H1 (cell line): ENCODE results near the gene KEL. TPM values are rescaled to one million over a fixed set of nuclear protein-coding genes. Genes with fewer than 3 reads are reported as not detected.

Source experiments
- CTCF ChIA-PET: fragments of 300-600 bp; sonication (Branson Sonifier 250); formaldehyde crosslinking; loops from one replicate; lab custom pipeline; 2021; ENCODE audit not compliant: partially characterized antibody; lab: Charles Lee
- POLR2A ChIA-PET: fragments of 300-600 bp; sonication (Branson Sonifier 250); formaldehyde crosslinking; loops from one replicate; lab custom pipeline; 2021; ENCODE audit warnings: inconsistent platforms; ENCODE audit not compliant: partially characterized antibody; lab: Charles Lee
- DNase-seq, 2 experiments: peaks; one replicate each; pipeline versions ENCODE4 v3.0.0 to v3.0.0-alpha.2; 2010 to 2022; ENCODE audit warnings: low spot score in 2 of 2, low read depth in 1 of 2, mixed read lengths in 1 of 2
- FAIRE-seq: peaks from 2 replicates; lab custom pipeline; 2011; peaks lifted over from hg19 to GRCh38; lab: Jason Lieb, UNC
- H2AFZ ChIP-seq: 2 replicates; pipeline ENCODE4 v1.8.1; 2012; ENCODE audit warnings: low read length, inconsistent platforms
- H2AK5ac ChIP-seq: 2 replicates; pipeline ENCODE4 v1.6.1; 2013; ENCODE audit warnings: low read depth, low read length
- H2BK120ac ChIP-seq: replicated peaks from 2 replicates; pipeline ENCODE3; 2013; ENCODE audit warnings: low read depth, low read length, inconsistent platforms
- H2BK12ac ChIP-seq: 2 replicates; pipeline ENCODE4 v1.6.1; 2013; ENCODE audit warnings: low read depth, low read length
- H2BK15ac ChIP-seq: 2 replicates; pipeline ENCODE4 v1.6.1; 2013; ENCODE audit warnings: low read length
- H2BK20ac ChIP-seq: 2 replicates; pipeline ENCODE4 v1.6.1; 2013; ENCODE audit warnings: low read length
- H2BK5ac ChIP-seq: 2 replicates; pipeline ENCODE4 v1.6.1; 2013; ENCODE audit warnings: low read depth, low read length
- H3K14ac ChIP-seq: 2 replicates; pipeline ENCODE4 v1.6.1; 2013; ENCODE audit warnings: inconsistent platforms; ENCODE audit not compliant: insufficient read length
- H3K18ac ChIP-seq: 2 replicates; pipeline ENCODE4 v1.6.1; 2013; ENCODE audit warnings: low read length; ENCODE audit errors: extremely low read depth
- H3K23ac ChIP-seq: 2 replicates; pipeline ENCODE4 v1.6.1; 2013; ENCODE audit warnings: inconsistent platforms; ENCODE audit not compliant: insufficient read length
- H3K23me2 ChIP-seq: 2 replicates; pipeline ENCODE4 v1.6.1; 2013; ENCODE audit warnings: low read depth, low read length
- H3K27ac ChIP-seq: 2 replicates; pipeline ENCODE4 v1.6.1; 2011; ENCODE audit warnings: low read depth, low read length, inconsistent platforms
- H3K27me3 ChIP-seq, 4 experiments: replicated peaks in 1 of 4; 1 replicate in 1 of 4; 2 replicates in 3 of 4; pipeline versions ENCODE4 v1.6.1 to v1.8.1; 2011 to 2013; ENCODE audit warnings: low read length in 3 of 4, mild to moderate bottlenecking in 3 of 4, inconsistent platforms in 2 of 4, mixed read lengths in 2 of 4, moderate library complexity in 1 of 4; ENCODE audit not compliant: control insufficient read depth in 3 of 4, insufficient read depth in 3 of 4; ENCODE audit errors: extremely low read depth in 1 of 4
- H3K36me3 ChIP-seq, 4 experiments: 2 replicates each; pipeline versions ENCODE4 v1.6.1 to v1.8.1; 2011 to 2013; ENCODE audit warnings: mild to moderate bottlenecking in 4 of 4, low read length in 3 of 4, moderate library complexity in 2 of 4, control low read depth in 1 of 4, inconsistent platforms in 1 of 4; ENCODE audit not compliant: insufficient read depth in 4 of 4, control insufficient read depth in 2 of 4
- H3K4ac ChIP-seq: replicated peaks from 2 replicates; pipeline ENCODE3; 2013; ENCODE audit warnings: low read length, low read depth, mixed read lengths, inconsistent platforms; ENCODE audit not compliant: insufficient read length
- H3K4me1 ChIP-seq, 4 experiments: replicated peaks in 1 of 4; 1 replicate in 1 of 4; 2 replicates in 3 of 4; pipeline versions ENCODE4 v1.6.1 to v1.8.1; 2011 to 2013; ENCODE audit warnings: low read length in 3 of 4, inconsistent platforms in 2 of 4, mixed read lengths in 1 of 4; ENCODE audit not compliant: insufficient read depth in 4 of 4, control insufficient read depth in 3 of 4
- H3K4me2 ChIP-seq, 2 experiments: 2 replicates each; pipeline versions ENCODE4 v1.6.1 to v1.8.1; 2011 to 2013; ENCODE audit warnings: low read depth in 2 of 2, low read length in 2 of 2, control low read depth in 1 of 2, inconsistent platforms in 1 of 2, mild to moderate bottlenecking in 1 of 2; ENCODE audit not compliant: insufficient read depth in 1 of 2
- H3K4me3 ChIP-seq, 4 experiments: fragments of 200-600, 300-600 bp in 1 of 4; sonication (generic), shearing (Covaris generic), sonication (Bioruptor Twin) in 1 of 4; 2 replicates each; pipeline versions ENCODE4 v1.5.1 to v1.8.1; 2011 to 2016; ENCODE audit warnings: low read length in 4 of 4, low read depth in 3 of 4, control low read depth in 2 of 4, inconsistent platforms in 2 of 4, mild to moderate bottlenecking in 2 of 4, mixed read lengths in 1 of 4, moderate library complexity in 1 of 4; ENCODE audit not compliant: insufficient read depth in 2 of 4; ENCODE audit errors: extremely low read depth in 1 of 4
- H3K56ac ChIP-seq: replicated peaks from 2 replicates; pipeline ENCODE3; 2013; ENCODE audit warnings: low read depth, mild to moderate bottlenecking, mixed read lengths, low read length, inconsistent platforms; ENCODE audit not compliant: insufficient read length
- H3K79me1 ChIP-seq: 2 replicates; pipeline ENCODE4 v1.6.1; 2013; ENCODE audit warnings: low read depth, low read length, control low read depth
- H3K79me2 ChIP-seq, 2 experiments: 2 replicates each; pipeline versions ENCODE4 v1.6.1 to v1.8.1; 2012 to 2013; ENCODE audit warnings: low read length in 2 of 2, mild to moderate bottlenecking in 2 of 2, inconsistent platforms in 1 of 2; ENCODE audit not compliant: insufficient read depth in 2 of 2, control insufficient read depth in 1 of 2
- H3K9ac ChIP-seq, 4 experiments: replicated peaks in 1 of 4; 1 replicate in 1 of 4; 2 replicates in 3 of 4; pipeline versions ENCODE4 v1.6.1 to v1.8.1; 2011 to 2013; ENCODE audit warnings: low read depth in 3 of 4, low read length in 3 of 4, control low read depth in 2 of 4, mild to moderate bottlenecking in 2 of 4, moderate library complexity in 2 of 4, inconsistent platforms in 1 of 4; ENCODE audit errors: extremely low read depth in 1 of 4
- H3K9me3 ChIP-seq, 2 experiments: 2 replicates each; pipeline versions ENCODE4 v1.6.1 to v1.8.1; 2012 to 2013; ENCODE audit warnings: mild to moderate bottlenecking in 2 of 2, moderate library complexity in 2 of 2, control low read depth in 1 of 2, inconsistent platforms in 1 of 2, low read depth in 1 of 2, low read length in 1 of 2, mixed read lengths in 1 of 2; ENCODE audit not compliant: insufficient read depth in 2 of 2
- H4K20me1 ChIP-seq, 2 experiments: replicated peaks in 1 of 2; 2 replicates each; pipeline versions ENCODE3 to v1.8.1; 2011 to 2013; ENCODE audit warnings: inconsistent platforms in 2 of 2, low read length in 2 of 2, mild to moderate bottlenecking in 1 of 2; ENCODE audit not compliant: insufficient read depth in 2 of 2, control insufficient read depth in 1 of 2
- H4K5ac ChIP-seq: 2 replicates; pipeline ENCODE4 v1.6.1; 2013; ENCODE audit warnings: low read length, low read depth, mixed read lengths, inconsistent platforms; ENCODE audit not compliant: insufficient read length
- H4K8ac ChIP-seq: 2 replicates; pipeline ENCODE4 v1.8.0; 2013; ENCODE audit warnings: mild to moderate bottlenecking, moderate library complexity, low read length, inconsistent platforms; ENCODE audit not compliant: insufficient read depth; ENCODE audit errors: extremely low read depth
- H4K91ac ChIP-seq: replicated peaks from 2 replicates; pipeline ENCODE3; 2013; ENCODE audit warnings: low read length, mixed read lengths, inconsistent platforms; ENCODE audit not compliant: insufficient read length
- BACH1 ChIP-seq: IDR thresholded peaks from 2 replicates; pipeline ENCODE4 v1.6.1; 2012; ENCODE audit warnings: low read length, improper control_type of control experiment
- CREB1 ChIP-seq: IDR thresholded peaks from 2 replicates; pipeline ENCODE4 v1.6.1; 2012; ENCODE audit warnings: inconsistent platforms
- CTBP2 ChIP-seq: IDR thresholded peaks from 2 replicates; pipeline ENCODE4 v1.7.0; 2011; ENCODE audit warnings: borderline replicate concordance, mild to moderate bottlenecking, moderate library complexity, mixed read lengths, low read length; ENCODE audit not compliant: insufficient read depth, insufficient read length
- E2F6 ChIP-seq: IDR thresholded peaks from 2 replicates; pipeline ENCODE4 v1.6.1; 2012; ENCODE audit warnings: inconsistent platforms
- GTF2F1 ChIP-seq: IDR thresholded peaks from 2 replicates; pipeline ENCODE4 v1.6.1; 2012; ENCODE audit warnings: low read depth, low read length, improper control_type of control experiment, borderline replicate concordance
- HDAC2 ChIP-seq, 2 experiments: fragments of 300-600 bp in 1 of 2; sonication (generic) in 1 of 2; IDR thresholded peaks; 2 replicates each; pipeline ENCODE4 v1.6.1; 2011 to 2012; ENCODE audit warnings: low read depth in 2 of 2, low read length in 2 of 2, mild to moderate bottlenecking in 2 of 2, moderate library complexity in 2 of 2, borderline replicate concordance in 1 of 2, inconsistent platforms in 1 of 2
- HDAC6 ChIP-seq: IDR thresholded peaks from one replicate; pipeline ENCODE4 v1.7.1; 2012; ENCODE audit warnings: low read depth, mild to moderate bottlenecking, inconsistent platforms, low read length, moderate library complexity
- JUND ChIP-seq: IDR thresholded peaks from 2 replicates; pipeline ENCODE4 v1.6.1; 2011; ENCODE audit warnings: mild to moderate bottlenecking, improper control_type of control experiment, low read length
- KDM5A ChIP-seq: fragments of 200-600 bp; IDR thresholded peaks from 2 replicates; pipeline ENCODE4 v1.7.1; 2012; ENCODE audit warnings: mild to moderate bottlenecking, low read length, inconsistent platforms, mixed read lengths
- MAFK ChIP-seq: IDR thresholded peaks from 2 replicates; pipeline ENCODE4 v1.6.1; 2012; ENCODE audit warnings: low read depth, mild to moderate bottlenecking, improper control_type of control experiment, low read length
- SAP30 ChIP-seq: fragments of 300-600 bp; sonication (generic); IDR thresholded peaks from 2 replicates; pipeline ENCODE4 v1.7.1; 2012; ENCODE audit warnings: low read length, moderate library complexity, mild to moderate bottlenecking, inconsistent platforms; ENCODE audit not compliant: insufficient read depth, insufficient replicate concordance
- TAF1 ChIP-seq: IDR thresholded peaks from 2 replicates; pipeline ENCODE4 v1.6.1; 2011; ENCODE audit warnings: mild to moderate bottlenecking, low read depth, low read length
- TAF7 ChIP-seq: optimal IDR thresholded peaks from 2 replicates; pipeline ENCODE3; 2011; ENCODE audit warnings: low read depth, mild to moderate bottlenecking, inconsistent platforms, low read length, moderate library complexity, borderline replicate concordance
- WGBS, 2 experiments: shearing (Covaris generic) in 1 of 2; methylation state at CpG; one replicate each; pipeline versions ENCODE4 v1.1.6 to v1.1.7; 2013 to 2015; ENCODE audit warnings: low lambda C conversion rate in 2 of 2, mixed read lengths in 2 of 2, inconsistent platforms in 1 of 2, low coverage in 1 of 2, missing lambda C conversion rate in 1 of 2; ENCODE audit not compliant: insufficient replicate concordance in 2 of 2, insufficient coverage in 1 of 2, insufficient read length in 1 of 2; ENCODE audit errors: extremely low coverage in 1 of 2, missing lambda C conversion rate in 1 of 2; 5-methylcytosine and 5-hydroxymethylcytosine counted together
- polyA plus RNA-seq, 7 experiments: library from polyadenylated mRNA; depleted of rRNA in 3 of 7; stranded (reverse) in 5 of 7; unstranded in 2 of 7; fragments of >200 nt in 5 of 7; fragments of 200-250 nt in 2 of 7; gene quantifications; 1 replicate in 5 of 7; 2 replicates in 1 of 7; 4 replicates in 1 of 7; pipeline versions ENCODE4 v1.2.1 to v1.2.3, GENCODE V29; 2011 to 2013; ENCODE audit warnings: missing spikeins in 2 of 7, mixed read lengths in 2 of 7
- total RNA-seq: library from RNA; stranded (reverse); fragmentation: NEBNext Ultra II Directional; extraction: Animal tissue kit (Norgen Biotek cat#: 25700); gene quantifications from 2 replicates; pipeline ENCODE4 v1.2.1, GENCODE V29; 2021

KEL gene
- total and polyA plus RNA-seq, 2 of the 8 experiments (the other 6 are each of a cell fraction or from before 2014, with no cell fraction given): 1.8 to 1.9 TPM

- Histone ChIP-seq H3K9me3 (no peaks in the 10 kb centered on the region), H4K20me1 (peaks cover 0 to 1% of the 10 kb centered on the region in 2 experiments), H4K91ac (no peak overlapping the region), H2BK5ac (no peak overlapping the region), H3K4me1 (peaks cover 0 to 5% (median 2%) of the 10 kb centered on the region in 4 experiments; a peak in 3 of 7 replicates), H2AFZ (no peak overlapping the region), H2BK120ac (no peak overlapping the region), H3K56ac (no peak overlapping the region), H3K79me1 (no peaks in the 10 kb centered on the region), H2BK15ac (no peak overlapping the region), H3K36me3 (no peaks in the 10 kb centered on the region), H2BK12ac (no peak overlapping the region), H3K4ac (no peak overlapping the region), H4K8ac (no peak overlapping the region), H3K23ac (no peak overlapping the region), H3K14ac (no peak overlapping the region), H2AK5ac (no peak overlapping the region), H3K27ac (no peak overlapping the region), H3K23me2 (peaks cover 2% of the 10 kb centered on the region; the same call in 1 of the 2 replicates), H2BK20ac (no peak overlapping the region), H3K9ac (no peak overlapping the region), H3K18ac (no peak overlapping the region), H4K5ac (no peak overlapping the region), H3K27me3 (no peaks in the 10 kb centered on the region; a peak in 2 of 7 replicates), H3K4me3 (no peak overlapping the region), H3K4me2 (no peak overlapping the region), H3K79me2 (no peaks in the 10 kb centered on the region)
- DNase-seq (no peak), FAIRE-seq (no peak)
- WGBS, 2 experiments: 88% methylated on average over 6 of the region's 12 CpGs; no CpG with 5 or more reads in 1 of the 2 experiments
- ChIA-PET CTCF (interaction anchor here (1.2 to 4.4 kb wide), 3 partner anchors 8 to 16 kb away, joined by 3 to 36 read pairs (median 3); no protein-coding TSS in a partner anchor), POLR2A (no interaction called here)
- TF ChIP-seq CREB1: no peak
- no peak for TF ChIP-seq E2F6
- TF ChIP-seq HDAC2 (IDR thresholded peaks at IDR 0.05; ENCODE audit: borderline replicate concordance in 1 of 2, low read depth in 2 of 2, low read length in 2 of 2): no peak
- no peak for TF ChIP-seq SAP30
- no peak for TF ChIP-seq CTBP2
- no peak for TF ChIP-seq TAF7
- TF ChIP-seq MAFK: no peak
- no peak for TF ChIP-seq JUND
- TF ChIP-seq HDAC6: no peak
- no peak for TF ChIP-seq BACH1
- TF ChIP-seq KDM5A: no peak
- no peak for TF ChIP-seq GTF2F1
- no peak for TF ChIP-seq TAF1
These were observed 26.1 kb downstream of the KEL start for GRCh38 chr7:142935941-142936565.
